ENCODE measurements around the gene TVP23C.
"Not testable (repeated sequence)": the region's sequence is repeated elsewhere in the genome, so short reads cannot be mapped to it uniquely, and the experiment has no call there.

DNA sequence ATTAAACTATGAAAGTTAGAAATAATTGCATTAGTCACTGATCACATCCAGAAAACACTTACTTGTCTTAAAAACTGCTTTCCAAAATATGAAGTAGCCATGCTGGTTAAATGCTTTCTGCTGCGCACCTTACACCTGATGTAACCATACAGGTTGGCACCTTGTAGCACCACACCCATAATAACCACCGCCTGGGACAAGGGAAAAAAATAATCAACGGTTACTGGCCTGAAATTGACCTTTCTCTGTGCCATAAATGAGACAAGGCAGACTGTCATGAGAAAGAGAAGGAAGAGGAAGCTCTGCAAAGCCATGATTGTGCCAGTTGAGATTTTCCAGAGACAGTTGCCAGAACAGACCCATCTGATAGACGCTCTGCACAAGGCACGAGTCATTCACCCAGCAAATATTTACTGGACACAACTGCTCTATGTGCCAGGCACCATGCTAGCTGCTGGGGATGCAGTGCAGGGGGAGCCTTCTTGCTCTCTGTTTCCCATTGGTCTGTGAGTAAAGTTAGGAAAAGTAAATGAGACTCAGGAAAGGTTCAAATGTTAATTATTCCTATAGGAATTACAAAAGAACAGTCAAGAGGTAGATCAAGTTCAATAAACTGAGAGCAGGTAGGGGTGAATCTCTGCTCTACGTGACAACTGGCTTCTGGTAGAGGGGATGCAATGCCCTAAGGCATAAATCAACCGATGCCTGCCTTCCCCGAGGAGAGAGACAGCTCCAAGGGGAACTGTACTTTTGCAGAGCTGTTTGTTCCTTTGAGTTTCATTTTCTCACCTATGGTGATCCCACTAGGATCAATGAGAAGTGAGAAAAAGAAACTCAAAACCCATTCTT lies 22.7 kb downstream of the TVP23C start:
- TF ChIP-seq FOXM1 (IDR thresholded peaks at IDR 0.05; ENCODE audit: borderline replicate concordance); SP1 (IDR thresholded peaks at IDR 0.05): not testable (repeated sequence)

Data from HEK293T (cell line).